Measurements from ENCODE around the gene SSH2. TPM values are rescaled to one million over a fixed set of nuclear protein-coding genes. Genes with fewer than 3 reads are reported as not detected.

The SSH2 gene
- total RNA-seq, 1 experiment from 2014 or later = 22.9 TPM

DNA sequence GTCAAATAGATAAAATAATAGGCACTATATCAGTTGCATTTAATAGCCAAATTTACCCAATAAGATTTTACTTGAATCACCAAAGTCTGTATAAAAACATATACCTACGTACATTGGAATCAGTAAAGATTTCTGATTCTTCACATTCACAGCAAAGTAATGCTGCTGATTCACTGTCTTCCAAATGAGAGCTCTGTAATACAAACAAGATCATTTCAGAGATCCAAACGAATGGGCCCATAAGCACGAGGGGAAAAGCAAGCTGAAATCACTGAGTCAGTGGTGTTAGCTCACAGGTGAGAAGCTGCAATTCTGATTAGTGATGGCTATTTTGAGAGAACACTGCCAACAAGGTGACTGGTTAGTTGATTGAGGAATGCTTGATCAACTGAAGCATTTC is 81.3 kb downstream of the SSH2 start:
- H3K9me3 Mint-ChIP-seq (ENCODE audit: low read depth, unreplicated experiment) = no peaks in the 10 kb centered on the region
- H3K36me3 Mint-ChIP-seq (ENCODE audit: insufficient read depth, unreplicated experiment) = no peaks in the 10 kb centered on the region
- no peak for DNase-seq
- TF ChIP-seq, protein P1, sequence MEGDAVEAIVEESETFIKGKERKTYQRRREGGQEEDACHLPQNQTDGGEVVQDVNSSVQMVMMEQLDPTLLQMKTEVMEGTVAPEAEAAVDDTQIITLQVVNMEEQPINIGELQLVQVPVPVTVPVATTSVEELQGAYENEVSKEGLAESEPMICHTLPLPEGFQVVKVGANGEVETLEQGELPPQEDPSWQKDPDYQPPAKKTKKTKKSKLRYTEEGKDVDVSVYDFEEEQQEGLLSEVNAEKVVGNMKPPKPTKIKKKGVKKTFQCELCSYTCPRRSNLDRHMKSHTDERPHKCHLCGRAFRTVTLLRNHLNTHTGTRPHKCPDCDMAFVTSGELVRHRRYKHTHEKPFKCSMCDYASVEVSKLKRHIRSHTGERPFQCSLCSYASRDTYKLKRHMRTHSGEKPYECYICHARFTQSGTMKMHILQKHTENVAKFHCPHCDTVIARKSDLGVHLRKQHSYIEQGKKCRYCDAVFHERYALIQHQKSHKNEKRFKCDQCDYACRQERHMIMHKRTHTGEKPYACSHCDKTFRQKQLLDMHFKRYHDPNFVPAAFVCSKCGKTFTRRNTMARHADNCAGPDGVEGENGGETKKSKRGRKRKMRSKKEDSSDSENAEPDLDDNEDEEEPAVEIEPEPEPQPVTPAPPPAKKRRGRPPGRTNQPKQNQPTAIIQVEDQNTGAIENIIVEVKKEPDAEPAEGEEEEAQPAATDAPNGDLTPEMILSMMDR (IDR thresholded peaks at IDR 0.05; ENCODE audit: unreplicated experiment) = no peak
- H3K4me1 Mint-ChIP-seq (ENCODE audit: low read depth, unreplicated experiment) = peaks cover 10% of the 10 kb centered on the region
- no TSS peak for BruUV-seq (replicated peaks)
- H3K27me3 Mint-ChIP-seq (ENCODE audit: unreplicated experiment) = no peaks in the 10 kb centered on the region
- intact Hi-C loops (cut with micrococcal nuclease; ENCODE audit: unreplicated experiment) = no loop called here
- CTCF ChIA-PET = no interaction called here
- no peak overlapping the region for H3K4me3 Mint-ChIP-seq (ENCODE audit: low read depth, unreplicated experiment)
- H3K27ac Mint-ChIP-seq (ENCODE audit: unreplicated experiment) = no peak overlapping the region

DNA sequence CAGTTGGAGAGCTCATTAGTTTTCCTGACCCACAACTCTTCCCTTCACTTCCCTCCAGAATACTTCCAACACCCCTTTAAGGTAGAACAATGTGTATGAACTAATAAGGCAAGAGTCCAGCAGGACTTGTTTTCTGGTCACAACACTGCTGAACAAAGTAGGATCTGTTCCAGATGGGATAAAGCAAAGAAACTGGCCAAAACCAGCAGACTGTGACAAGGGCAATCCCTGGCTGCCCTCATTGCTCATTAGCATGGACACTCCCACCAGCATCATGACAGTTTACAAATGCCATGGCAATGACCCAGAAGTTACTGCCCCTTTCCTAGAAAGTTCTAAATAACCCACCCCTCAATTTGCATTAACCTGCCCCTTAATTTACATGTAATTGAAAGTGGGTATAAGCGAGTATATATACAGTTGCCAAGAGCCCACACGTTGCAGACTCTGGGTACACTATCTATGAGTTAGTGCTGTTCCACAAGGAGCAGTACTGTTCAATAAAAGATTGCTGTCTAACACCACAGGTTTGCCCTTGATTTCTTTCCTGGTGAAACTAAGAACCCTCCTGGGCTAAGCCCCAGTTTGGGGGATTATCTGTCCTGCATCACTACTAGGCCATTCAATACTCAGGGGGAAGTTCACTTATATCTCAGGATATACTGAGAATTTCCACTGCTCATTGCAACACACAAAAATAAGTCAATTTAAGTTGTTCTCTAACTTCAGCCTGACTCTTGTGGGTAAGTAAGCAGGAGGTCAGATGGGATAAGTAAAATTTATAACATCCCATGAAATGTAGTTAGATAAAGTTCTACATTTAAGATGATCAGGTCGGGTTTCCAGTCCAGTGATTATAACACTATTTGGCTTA is 82.3 kb downstream of the SSH2 start:
- CTCF ChIA-PET = no interaction called here
- TF ChIP-seq, protein P1 (IDR thresholded peaks at IDR 0.05; ENCODE audit: unreplicated experiment) = no peak
- no peak for DNase-seq
- intact Hi-C loops (cut with micrococcal nuclease; ENCODE audit: unreplicated experiment) = no loop called here
- Mint-ChIP-seq H3K27me3 (ENCODE audit: unreplicated experiment) (no peaks in the 10 kb centered on the region), H3K4me1 (ENCODE audit: low read depth, unreplicated experiment) (peaks cover 10% of the 10 kb centered on the region), H3K27ac (ENCODE audit: unreplicated experiment) (no peak overlapping the region), H3K4me3 (ENCODE audit: low read depth, unreplicated experiment) (no peak overlapping the region), H3K36me3 (ENCODE audit: insufficient read depth, unreplicated experiment) (no peaks in the 10 kb centered on the region), H3K9me3 (ENCODE audit: low read depth, unreplicated experiment) (no peaks in the 10 kb centered on the region)
- BruUV-seq (replicated peaks) = no TSS peak

DNA sequence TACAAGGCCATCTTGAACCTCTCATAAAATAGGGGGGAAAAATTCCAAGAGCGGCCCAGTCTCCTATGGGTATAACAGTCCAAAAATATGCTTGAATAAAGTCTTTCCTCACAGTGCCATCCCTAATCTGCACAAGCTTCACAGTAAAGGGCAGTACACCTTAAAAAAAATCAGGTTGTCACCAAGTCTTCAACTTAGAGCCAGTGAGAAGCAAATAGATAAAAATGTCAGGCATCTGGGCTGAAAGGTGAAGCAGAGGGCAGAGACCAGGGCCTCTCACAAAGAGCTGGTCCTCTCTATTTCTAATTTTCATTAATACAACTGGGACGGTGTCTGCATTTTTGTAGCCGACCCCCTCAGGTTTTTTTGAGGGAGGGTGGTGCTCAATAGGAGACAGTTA is 82.9 kb downstream of the SSH2 start:
- Mint-ChIP-seq H3K9me3 (ENCODE audit: low read depth, unreplicated experiment) (no peaks in the 10 kb centered on the region), H3K27me3 (ENCODE audit: unreplicated experiment) (no peaks in the 10 kb centered on the region), H3K36me3 (ENCODE audit: insufficient read depth, unreplicated experiment) (no peaks in the 10 kb centered on the region), H3K4me1 (ENCODE audit: low read depth, unreplicated experiment) (peaks cover 10% of the 10 kb centered on the region), H3K4me3 (ENCODE audit: low read depth, unreplicated experiment) (no peak overlapping the region), H3K27ac (ENCODE audit: unreplicated experiment) (no peak overlapping the region)
- TF ChIP-seq, protein P1 (IDR thresholded peaks at IDR 0.05; ENCODE audit: unreplicated experiment) = no peak
- CTCF ChIA-PET = no interaction called here
- no TSS peak for BruUV-seq (replicated peaks)
- intact Hi-C loops (cut with micrococcal nuclease; ENCODE audit: unreplicated experiment) = no loop called here
- DNase-seq = no peak

DNA sequence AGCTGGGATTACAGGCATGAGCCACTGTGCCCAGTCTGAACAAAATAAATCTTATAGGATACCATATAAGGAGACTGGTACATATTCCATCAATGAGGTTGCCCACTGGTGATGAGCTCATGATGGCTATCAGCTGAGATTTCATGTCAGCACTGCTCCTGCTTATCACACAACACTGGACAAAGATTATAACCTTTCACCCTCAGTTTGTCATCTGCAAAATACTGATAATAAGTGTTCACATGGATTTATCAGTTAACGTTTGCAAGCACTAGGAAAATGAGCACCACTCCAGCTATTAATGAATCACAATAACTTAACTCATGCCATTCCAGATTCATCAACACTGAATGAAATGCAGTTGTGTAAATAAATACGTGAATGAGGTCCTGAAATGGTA is 83.7 kb downstream of the SSH2 start:
- H3K9me3 Mint-ChIP-seq (ENCODE audit: low read depth, unreplicated experiment) = no peaks in the 10 kb centered on the region
- no peak overlapping the region for H3K27ac Mint-ChIP-seq (ENCODE audit: unreplicated experiment)
- intact Hi-C loops (cut with micrococcal nuclease; ENCODE audit: unreplicated experiment) = no loop called here
- BruUV-seq (replicated peaks) = no TSS peak
- no peaks in the 10 kb centered on the region for H3K27me3 Mint-ChIP-seq (ENCODE audit: unreplicated experiment)
- no peak overlapping the region for H3K4me3 Mint-ChIP-seq (ENCODE audit: low read depth, unreplicated experiment)
- H3K4me1 Mint-ChIP-seq (ENCODE audit: low read depth, unreplicated experiment) = peaks cover 10% of the 10 kb centered on the region
- TF ChIP-seq, protein P1 (IDR thresholded peaks at IDR 0.05; ENCODE audit: unreplicated experiment) = no peak
- no peaks in the 10 kb centered on the region for H3K36me3 Mint-ChIP-seq (ENCODE audit: insufficient read depth, unreplicated experiment)
- no peak for DNase-seq
- CTCF ChIA-PET = no interaction called here

Measured in Calu3 (cell line).